Measurements from ENCODE around the gene NLGN3. TPM values are rescaled to one million over a fixed set of nuclear protein-coding genes. Genes with fewer than 3 reads are reported as not detected.
"Not testable (repeated sequence)": the region's sequence is repeated elsewhere in the genome, so short reads cannot be mapped to it uniquely, and the experiment has no call there.

NLGN3 gene
- total RNA-seq, 2 experiments from 2014 or later, result 3.4 to 4.3 TPM

- Mint-ChIP-seq H3K9me3 (no peaks in the 10 kb centered on the region), H3K27me3 (no peaks in the 10 kb centered on the region), H3K4me3 (no peak overlapping the region), H3K27ac (no peak overlapping the region), H3K36me3 (ENCODE audit: low read depth) (peaks cover 34% of the 10 kb centered on the region), H3K4me1 (ENCODE audit: low read depth) (peaks cover 13% of the 10 kb centered on the region)
- TF ChIP-seq CTCF (IDR thresholded peaks at IDR 0.05), result no peak
- intact Hi-C loops (cut with DNase I, micrococcal nuclease), result loop anchor here in 1 of 2 experiments (5.0 kb wide), 2 partner anchors 45 to 725 kb away; no protein-coding TSS in a partner anchor
- H3K4me1 ChIP-seq (ENCODE audit: insufficient read depth, low read length), result peaks cover 9% of the 10 kb centered on the region
- POLR2A ChIA-PET, result interaction anchor here (1.2 kb wide), 1 partner anchor 81 kb away, joined by 3 read pairs; the partner anchor contains the start of gene FOXO4
- H3K27me3 ChIP-seq (ENCODE audit: control insufficient read depth in 1 of 2, insufficient read depth in 2 of 2, low read length in 2 of 2), result no peaks in the 10 kb centered on the region
- no peaks in the 10 kb centered on the region for H3K9me3 ChIP-seq (ENCODE audit: control insufficient read depth in 1 of 2, insufficient read depth in 1 of 2, low read length in 2 of 2)
- CTCF ChIA-PET, result no interaction called here
- ATAC-seq (ENCODE audit: poor library complexity) (no peak), DNase-seq (no peak)
- no peak overlapping the region for H3K27ac ChIP-seq (ENCODE audit: low read depth in 1 of 2, low read length in 2 of 2)
- H3K36me3 ChIP-seq (ENCODE audit: insufficient read depth, low read length), result peaks cover 19% of the 10 kb centered on the region
- H3K4me3 ChIP-seq (ENCODE audit: low read length), result no peak overlapping the region
Measured at GRCh38 chrX:71177327-71177726, 32.7 kb downstream of the NLGN3 start.

- peaks cover 20% of the 10 kb centered on the region for H3K4me1 Mint-ChIP-seq (ENCODE audit: low read depth)
Measured at GRCh38 chrX:71178908-71179307, 34.3 kb downstream of the NLGN3 start.

GRCh38 chrX:71180579-71181265 lies 36.1 kb downstream of the NLGN3 start:
- POLR2A ChIA-PET, result interaction anchor here (0.7 to 3.2 kb wide), 10 partner anchors 7 to 411 kb away, joined by 3 to 55 read pairs (median 6); partner anchors contain the start of genes FOXO4, MED12, NONO and OGT
- H3K4me3 ChIP-seq (ENCODE audit: low read length); DNase-seq; CTCF ChIA-PET; ATAC-seq (ENCODE audit: poor library complexity); H3K9me3 Mint-ChIP-seq; H3K27me3 ChIP-seq (ENCODE audit: control insufficient read depth in 1 of 2, insufficient read depth in 2 of 2, low read length in 2 of 2); H3K9me3 ChIP-seq (ENCODE audit: control insufficient read depth in 1 of 2, insufficient read depth in 1 of 2, low read length in 2 of 2); H3K27ac ChIP-seq (ENCODE audit: low read depth in 1 of 2, low read length in 2 of 2); H3K27me3 Mint-ChIP-seq: not testable (repeated sequence)
- Mint-ChIP-seq H3K36me3 (ENCODE audit: low read depth) (peaks cover 22% of the 10 kb centered on the region), H3K27ac (peak overlapping the region; percentile 98), H3K4me1 (ENCODE audit: low read depth) (peaks cover 25% of the 10 kb centered on the region), H3K4me3 (peak overlapping the region; percentile 30)
- intact Hi-C loops (cut with DNase I, micrococcal nuclease), result loop anchor here (1.0 to 10.0 kb wide), 5 partner anchors 74 to 208 kb away; partner anchors contain the start of genes NONO (in 1 of the 2), SNX12 (in 1 of the 2), TAF1 (in 1 of the 2) and ZMYM3 (in 1 of the 2)
- Histone ChIP-seq H3K36me3 (ENCODE audit: insufficient read depth, low read length) (peaks cover 10% of the 10 kb centered on the region), H3K4me1 (ENCODE audit: insufficient read depth, low read length) (peaks cover 20% of the 10 kb centered on the region)

More at GRCh38 chrX:71178908-71179307, 34.3 kb downstream of the NLGN3 start:
- POLR2A ChIA-PET, result interaction anchor here (2.2 kb wide), 1 partner anchor 75 kb away, joined by 7 read pairs; the partner anchor contains the start of gene ZMYM3
- Histone ChIP-seq H3K4me3 (ENCODE audit: low read length) (no peak overlapping the region), H3K36me3 (ENCODE audit: insufficient read depth, low read length) (peaks cover 18% of the 10 kb centered on the region), H3K27ac (ENCODE audit: low read depth in 1 of 2, low read length in 2 of 2) (no peak overlapping the region), H3K27me3 (ENCODE audit: control insufficient read depth in 1 of 2, insufficient read depth in 2 of 2, low read length in 2 of 2) (no peaks in the 10 kb centered on the region), H3K4me1 (ENCODE audit: insufficient read depth, low read length) (peaks cover 20% of the 10 kb centered on the region), H3K9me3 (ENCODE audit: control insufficient read depth in 1 of 2, insufficient read depth in 1 of 2, low read length in 2 of 2) (no peaks in the 10 kb centered on the region)
- ATAC-seq (ENCODE audit: poor library complexity) (no peak), DNase-seq (peak in 12 of 14 experiments; percentile 9 to 77 (median 26))
- peaks cover 31% of the 10 kb centered on the region for H3K36me3 Mint-ChIP-seq (ENCODE audit: low read depth)
- no peaks in the 10 kb centered on the region for H3K9me3 Mint-ChIP-seq
- peak; percentile 59 for TF ChIP-seq CTCF (IDR thresholded peaks at IDR 0.05)
- H3K4me3 Mint-ChIP-seq, result peak overlapping the region; percentile 42
- intact Hi-C loops (cut with DNase I, micrococcal nuclease), result loop anchor here (1.0 to 5.0 kb wide), 5 partner anchors 47 to 727 kb away; no protein-coding TSS in a partner anchor
- no peak overlapping the region for H3K27ac Mint-ChIP-seq
- H3K27me3 Mint-ChIP-seq, result no peaks in the 10 kb centered on the region
- CTCF ChIA-PET, result no interaction called here
